Measurements from ENCODE around the gene PPHLN1.

PPHLN1 gene

DNA sequence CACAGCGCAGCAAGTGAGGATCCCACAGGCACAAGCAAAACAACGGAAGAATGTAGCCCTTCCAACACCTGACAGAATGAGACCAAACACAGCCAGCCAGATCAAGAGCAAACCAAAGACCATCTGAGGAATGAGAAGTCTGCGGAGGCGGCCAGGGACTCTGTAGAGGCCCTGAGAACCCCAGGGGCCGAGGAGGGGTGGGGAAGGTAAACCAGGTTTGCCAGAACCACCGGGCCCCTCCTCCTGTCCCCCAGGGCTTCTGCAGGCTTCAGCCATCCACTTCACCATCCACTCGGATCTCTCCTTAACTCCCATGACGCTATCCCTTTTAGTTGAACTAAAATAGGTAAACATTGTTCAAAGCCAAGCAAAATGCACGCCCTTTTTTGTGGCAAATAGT, 37.4 kb upstream of the PPHLN1 start:
- Histone ChIP-seq H3K27ac (no peak overlapping the region), H3K36me3 (no peaks in the 10 kb centered on the region), H3K4me3 (ENCODE audit: low read depth, low read length) (no peak overlapping the region), H3K9me3 (ENCODE audit: severe bottlenecking) (no peaks in the 10 kb centered on the region), H3K27me3 (ENCODE audit: insufficient read depth, low read depth, severe bottlenecking) (no peaks in the 10 kb centered on the region)
- no peak for DNase-seq
- TF ChIP-seq, protein P1, sequence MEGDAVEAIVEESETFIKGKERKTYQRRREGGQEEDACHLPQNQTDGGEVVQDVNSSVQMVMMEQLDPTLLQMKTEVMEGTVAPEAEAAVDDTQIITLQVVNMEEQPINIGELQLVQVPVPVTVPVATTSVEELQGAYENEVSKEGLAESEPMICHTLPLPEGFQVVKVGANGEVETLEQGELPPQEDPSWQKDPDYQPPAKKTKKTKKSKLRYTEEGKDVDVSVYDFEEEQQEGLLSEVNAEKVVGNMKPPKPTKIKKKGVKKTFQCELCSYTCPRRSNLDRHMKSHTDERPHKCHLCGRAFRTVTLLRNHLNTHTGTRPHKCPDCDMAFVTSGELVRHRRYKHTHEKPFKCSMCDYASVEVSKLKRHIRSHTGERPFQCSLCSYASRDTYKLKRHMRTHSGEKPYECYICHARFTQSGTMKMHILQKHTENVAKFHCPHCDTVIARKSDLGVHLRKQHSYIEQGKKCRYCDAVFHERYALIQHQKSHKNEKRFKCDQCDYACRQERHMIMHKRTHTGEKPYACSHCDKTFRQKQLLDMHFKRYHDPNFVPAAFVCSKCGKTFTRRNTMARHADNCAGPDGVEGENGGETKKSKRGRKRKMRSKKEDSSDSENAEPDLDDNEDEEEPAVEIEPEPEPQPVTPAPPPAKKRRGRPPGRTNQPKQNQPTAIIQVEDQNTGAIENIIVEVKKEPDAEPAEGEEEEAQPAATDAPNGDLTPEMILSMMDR (IDR thresholded peaks at IDR 0.05; ENCODE audit: low read depth, low read length): no peak

DNA sequence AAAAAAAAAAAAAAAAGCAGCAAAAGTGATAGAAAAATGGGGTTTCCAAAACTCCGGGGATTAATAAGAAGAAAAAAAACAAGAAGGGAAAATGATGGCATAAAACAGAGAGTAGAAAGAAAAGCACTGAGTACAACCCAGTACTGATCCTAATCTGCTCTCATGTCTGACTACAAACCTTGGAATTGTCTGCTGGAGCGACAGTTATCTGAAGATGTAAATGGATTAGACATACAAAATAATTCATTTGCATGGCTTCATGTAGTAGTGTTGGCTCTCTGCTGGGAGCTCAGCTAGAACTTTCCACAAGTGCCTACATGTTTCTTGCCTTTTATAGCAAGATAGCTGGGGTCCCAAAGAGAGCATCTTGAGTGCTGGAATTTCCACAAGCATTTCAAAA, 34.3 kb upstream of the PPHLN1 start:
- no peaks in the 10 kb centered on the region for H3K9me3 ChIP-seq (ENCODE audit: severe bottlenecking)
- H3K4me3 ChIP-seq (ENCODE audit: low read depth, low read length): no peak overlapping the region
- no peaks in the 10 kb centered on the region for H3K27me3 ChIP-seq (ENCODE audit: insufficient read depth, low read depth, severe bottlenecking)
- H3K27ac ChIP-seq: no peak overlapping the region
- DNase-seq: no peak
- no peaks in the 10 kb centered on the region for H3K36me3 ChIP-seq
- TF ChIP-seq, protein P1 (IDR thresholded peaks at IDR 0.05; ENCODE audit: low read depth, low read length): no peak

DNA sequence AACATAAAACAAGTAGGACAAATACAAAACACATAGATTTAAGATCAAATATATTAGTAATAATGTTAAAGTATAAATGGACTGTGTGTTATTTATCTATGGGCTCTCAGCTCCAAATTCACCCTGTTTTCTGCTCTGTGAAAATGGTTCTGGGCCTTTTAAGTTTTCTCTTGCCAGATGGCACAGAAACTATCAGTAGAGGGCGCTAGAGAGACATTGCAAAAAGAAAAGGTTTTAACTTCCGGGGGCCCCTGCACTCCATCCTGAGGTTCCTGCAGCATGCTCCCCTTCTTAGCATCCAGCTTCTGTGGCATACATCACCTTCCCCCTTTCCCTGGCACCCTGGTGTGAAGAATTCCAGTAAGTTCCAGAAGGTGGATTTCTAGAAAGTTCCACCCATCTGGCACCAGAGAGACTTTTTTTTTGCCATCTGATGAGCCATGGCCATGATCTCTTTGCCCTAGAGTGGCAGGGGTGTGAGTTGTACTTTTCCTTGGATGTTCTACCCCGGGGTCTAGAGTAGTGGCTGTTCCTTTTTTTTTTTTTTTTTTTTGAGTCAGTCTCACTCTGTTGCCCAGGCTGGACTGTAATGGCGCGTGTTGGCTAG, 29.4 kb upstream of the PPHLN1 start:
- Histone ChIP-seq H3K4me3 (ENCODE audit: low read depth, low read length) (no peak overlapping the region), H3K27me3 (ENCODE audit: insufficient read depth, low read depth, severe bottlenecking) (no peaks in the 10 kb centered on the region), H3K9me3 (ENCODE audit: severe bottlenecking) (no peaks in the 10 kb centered on the region), H3K27ac (no peak overlapping the region), H3K36me3 (no peaks in the 10 kb centered on the region)
- DNase-seq: no peak
- TF ChIP-seq, protein P1 (IDR thresholded peaks at IDR 0.05; ENCODE audit: low read depth, low read length): 0 out of 2 replicates have a peak, but pooled peaks have one; percentile 30

DNA sequence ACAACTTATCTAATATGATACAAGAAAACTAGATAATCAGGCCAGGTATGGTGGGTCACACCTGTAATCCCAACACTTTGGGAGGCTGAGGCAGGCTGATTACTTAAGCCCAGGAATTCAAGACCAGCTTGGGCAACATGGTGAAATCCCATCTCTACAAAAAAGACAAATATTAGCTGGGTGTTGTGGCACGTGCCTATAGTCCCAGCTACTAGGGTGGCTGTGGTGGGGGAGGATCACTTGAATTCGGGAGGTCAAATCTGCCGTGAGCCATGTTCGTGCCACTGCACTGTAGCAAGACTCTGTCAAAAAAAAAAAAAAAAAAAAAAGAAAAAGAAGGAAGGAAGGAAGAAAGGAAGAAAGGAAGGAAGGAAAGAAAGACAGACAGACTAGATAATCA, 27.1 kb upstream of the PPHLN1 start:
- no peaks in the 10 kb centered on the region for H3K27me3 ChIP-seq (ENCODE audit: insufficient read depth, low read depth, severe bottlenecking)
- TF ChIP-seq, protein P1 (IDR thresholded peaks at IDR 0.05; ENCODE audit: low read depth, low read length): no peak

DNA sequence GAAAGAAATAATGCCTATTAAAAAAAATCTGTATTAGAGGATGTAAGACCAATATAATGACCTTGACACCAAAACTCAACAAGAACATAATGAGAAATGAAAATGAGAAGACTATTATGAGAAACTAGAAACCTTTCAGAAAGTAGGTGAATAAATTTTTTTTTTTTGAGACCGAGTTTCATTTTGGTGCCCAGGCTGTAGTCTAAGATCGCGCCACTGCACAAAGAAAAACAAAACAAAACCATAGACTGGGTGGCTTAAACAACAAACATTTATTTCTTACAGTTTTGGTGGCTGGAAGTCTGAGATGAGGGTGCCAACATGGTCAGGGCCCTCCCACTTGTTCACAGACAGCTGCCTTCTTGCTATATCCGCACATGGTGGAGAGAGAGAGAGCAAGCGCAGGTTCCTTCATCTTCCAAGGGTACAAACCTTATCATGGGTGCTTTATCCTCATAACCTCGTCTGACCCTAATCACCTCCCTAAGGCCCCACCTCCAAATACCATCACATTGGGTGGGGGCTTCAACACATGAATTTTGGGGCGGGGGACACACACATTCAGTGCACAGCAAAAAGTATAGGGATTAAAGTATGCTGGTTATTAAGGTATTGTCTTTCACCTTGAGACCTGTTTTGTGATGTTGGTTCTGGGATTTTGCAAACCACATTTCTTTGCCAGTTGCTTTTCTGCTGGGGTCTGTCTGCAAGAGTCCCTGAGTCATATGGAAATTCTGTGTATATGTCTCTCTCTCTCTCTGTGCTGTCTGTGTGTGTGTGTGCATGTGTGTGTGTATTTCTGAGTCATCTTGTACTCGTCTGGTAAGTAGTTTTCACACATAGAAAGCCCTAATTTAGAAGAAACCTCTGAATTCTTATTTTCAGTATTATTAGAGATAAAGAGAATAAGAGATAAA, 26.3 kb upstream of the PPHLN1 start:
- no peaks in the 10 kb centered on the region for H3K36me3 ChIP-seq
- no peak overlapping the region for H3K27ac ChIP-seq
- H3K4me3 ChIP-seq (ENCODE audit: low read depth, low read length): no peak overlapping the region
- H3K27me3 ChIP-seq (ENCODE audit: insufficient read depth, low read depth, severe bottlenecking): no peaks in the 10 kb centered on the region
- DNase-seq: no peak
- H3K9me3 ChIP-seq (ENCODE audit: severe bottlenecking): no peaks in the 10 kb centered on the region
- TF ChIP-seq, protein P1 (IDR thresholded peaks at IDR 0.05; ENCODE audit: low read depth, low read length): no peak

More for the DNA sequence above, 27.1 kb upstream of the PPHLN1 start:
- H3K4me3 ChIP-seq (ENCODE audit: low read depth, low read length): no peak overlapping the region
- H3K27ac ChIP-seq: no peak overlapping the region
- DNase-seq: no peak
- no peaks in the 10 kb centered on the region for H3K9me3 ChIP-seq (ENCODE audit: severe bottlenecking)
- H3K36me3 ChIP-seq: no peaks in the 10 kb centered on the region
